GM12891 (cell line): Measurements from ENCODE around the gene TSPOAP1.

Experiments used
- PAX5 ChIP-seq: IDR thresholded peaks from 2 replicates; pipeline ENCODE4 v1.6.1; 2011; ENCODE audit warnings: low read length, moderate library complexity, mild to moderate bottlenecking; ENCODE audit not compliant: insufficient read depth, severe bottlenecking
- POLR2A ChIP-seq: IDR thresholded peaks from 2 replicates; pipeline ENCODE4 v1.6.1; 2011; ENCODE audit warnings: low read depth, low read length, control low read depth
- POLR2AphosphoS5 ChIP-seq: IDR thresholded peaks from 2 replicates; pipeline ENCODE4 v1.6.1; 2011; ENCODE audit warnings: low read depth, low read length, control low read depth
- SPI1 ChIP-seq: IDR thresholded peaks from 2 replicates; pipeline ENCODE4 v1.6.1; 2011; ENCODE audit warnings: low read depth, low read length, control low read depth
- TAF1 ChIP-seq: IDR thresholded peaks from 2 replicates; pipeline ENCODE4 v1.6.1; 2011; ENCODE audit warnings: low read depth, low read length, control low read depth

GRCh38 chr17:58320570-58321323 is 7.8 kb downstream of the TSPOAP1 start:
- TF ChIP-seq POLR2AphosphoS5 (peak; percentile 60; the same call in 1 of the 2 replicates), POLR2A (peak; percentile 45; the same call in 1 of the 2 replicates), TAF1 (no peak), SPI1 (no peak), PAX5 (no peak)
